GM19238 (cell line): ENCODE data around the gene TGFB2.

ENCODE experiments used
- DNase-seq: peaks from one replicate; pipeline ENCODE4 v3.0.0; 2011; ENCODE audit warnings: low spot score; ENCODE audit not compliant: insufficient read length

Gene TGFB2

DNA sequence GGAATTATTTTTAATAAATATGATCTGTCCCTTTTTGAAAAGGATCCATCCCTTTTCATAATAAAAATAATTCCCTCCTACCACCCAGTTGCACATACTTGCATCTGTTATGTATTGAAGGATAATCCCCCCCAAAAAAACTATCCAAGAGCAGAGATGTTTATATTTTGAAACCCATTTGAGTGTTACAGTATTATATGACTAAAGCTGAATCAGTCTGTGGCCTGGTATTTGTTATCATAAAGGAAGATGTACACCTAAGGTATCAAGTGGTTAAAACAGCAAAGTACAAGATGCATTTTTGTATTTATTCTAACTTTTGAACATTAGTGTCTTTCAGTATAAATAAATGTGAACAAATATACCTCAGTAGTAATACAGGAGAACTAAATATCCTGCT lies 12.7 kb upstream of the TGFB2 start:
- no peak for DNase-seq

DNA sequence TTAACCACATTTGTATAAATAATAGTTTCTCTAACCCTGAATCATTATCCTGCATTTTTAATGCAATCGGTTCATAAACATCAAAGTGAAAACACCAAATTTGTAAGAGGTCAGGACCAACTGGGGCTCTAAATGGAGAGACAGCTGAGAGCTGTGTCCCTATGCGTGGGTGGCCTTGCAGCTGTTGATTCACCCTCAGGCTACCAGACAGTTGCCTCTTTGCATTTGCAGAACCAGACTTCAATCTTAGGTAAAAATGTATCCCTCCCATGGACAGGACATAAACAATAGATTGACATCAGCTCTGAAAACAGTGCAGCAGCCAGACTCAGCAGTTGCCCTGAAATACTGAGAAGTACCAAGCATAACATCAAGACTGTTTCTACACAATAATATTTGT lies 8.8 kb upstream of the TGFB2 start:
- DNase-seq: no peak

DNA sequence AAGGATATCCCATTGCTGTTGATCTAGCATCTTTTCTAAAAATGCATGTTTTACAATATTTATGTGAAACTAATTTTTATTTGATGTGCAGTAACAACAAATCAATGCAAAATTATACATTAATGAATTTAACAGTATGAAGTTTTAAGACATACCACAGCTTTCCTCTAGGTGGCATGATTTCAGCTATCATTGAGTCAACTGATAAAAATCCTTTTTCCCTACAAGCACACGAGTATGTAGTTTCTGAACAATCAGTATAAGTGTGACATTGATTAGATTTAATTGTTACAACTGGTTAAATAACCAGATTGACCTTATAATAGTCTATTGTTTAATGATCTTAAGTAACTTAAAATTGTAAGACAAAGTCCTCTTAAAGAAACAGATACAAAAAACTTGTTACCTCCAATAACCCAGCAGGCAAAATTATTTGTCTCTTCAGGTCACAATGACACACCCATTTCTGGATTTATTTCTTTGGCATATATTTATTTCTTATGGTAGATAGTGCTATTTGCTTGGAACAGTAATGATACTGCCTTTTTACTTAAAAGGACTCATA lies 5.8 kb upstream of the TGFB2 start:
- DNase-seq: no peak

DNA sequence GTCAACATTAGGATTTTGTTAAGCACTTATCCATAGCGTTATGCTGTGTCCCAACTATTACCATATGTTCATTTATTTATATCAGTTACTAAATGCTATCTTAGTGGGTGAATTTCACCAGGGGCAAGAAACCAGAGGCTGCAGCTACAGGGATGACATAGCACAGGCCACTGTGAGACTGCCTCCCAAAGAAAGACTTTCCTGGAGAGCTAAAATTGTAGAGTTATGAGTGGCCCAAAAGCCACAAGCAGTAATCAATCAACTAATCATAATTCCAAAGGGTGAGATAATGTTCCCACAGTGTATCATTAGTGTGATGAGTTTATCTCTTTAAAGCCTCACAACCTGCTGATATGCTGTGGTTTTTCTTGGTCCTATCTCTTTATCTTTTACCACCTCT lies 3.8 kb upstream of the TGFB2 start:
- DNase-seq: no peak

DNA sequence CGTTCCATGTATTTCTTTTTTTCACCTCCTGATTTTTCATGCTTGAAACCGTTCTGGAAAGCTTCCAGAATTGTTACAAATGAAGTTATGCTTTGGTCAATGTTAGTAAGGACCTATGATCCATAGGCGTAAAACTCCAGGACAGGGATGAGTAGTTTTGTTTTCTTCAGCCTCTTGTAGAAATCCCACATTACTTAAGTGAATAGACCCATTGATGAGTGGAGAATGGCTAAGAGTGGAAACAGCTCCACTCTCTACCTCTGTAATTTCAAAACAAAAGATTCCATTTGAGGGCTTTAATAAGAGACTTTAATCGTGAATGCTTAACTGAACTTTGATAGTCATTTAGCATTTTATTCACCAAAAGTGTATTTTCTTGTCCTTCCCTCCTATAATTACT lies 3.0 kb upstream of the TGFB2 start:
- DNase-seq: no peak

DNA sequence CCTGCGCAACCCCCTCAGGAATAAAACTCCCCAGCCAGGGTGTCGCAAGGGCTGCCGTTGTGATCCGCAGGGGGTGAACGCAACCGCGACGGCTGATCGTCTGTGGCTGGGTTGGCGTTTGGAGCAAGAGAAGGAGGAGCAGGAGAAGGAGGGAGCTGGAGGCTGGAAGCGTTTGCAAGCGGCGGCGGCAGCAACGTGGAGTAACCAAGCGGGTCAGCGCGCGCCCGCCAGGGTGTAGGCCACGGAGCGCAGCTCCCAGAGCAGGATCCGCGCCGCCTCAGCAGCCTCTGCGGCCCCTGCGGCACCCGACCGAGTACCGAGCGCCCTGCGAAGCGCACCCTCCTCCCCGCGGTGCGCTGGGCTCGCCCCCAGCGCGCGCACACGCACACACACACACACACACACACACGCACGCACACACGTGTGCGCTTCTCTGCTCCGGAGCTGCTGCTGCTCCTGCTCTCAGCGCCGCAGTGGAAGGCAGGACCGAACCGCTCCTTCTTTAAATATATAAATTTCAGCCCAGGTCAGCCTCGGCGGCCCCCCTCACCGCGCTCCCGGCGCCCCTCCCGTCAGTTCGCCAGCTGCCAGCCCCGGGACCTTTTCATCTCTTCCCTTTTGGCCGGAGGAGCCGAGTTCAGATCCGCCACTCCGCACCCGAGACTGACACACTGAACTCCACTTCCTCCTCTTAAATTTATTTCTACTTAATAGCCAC lies 696 bp downstream of the TGFB2 start:
- peak; percentile 25 for DNase-seq

DNA sequence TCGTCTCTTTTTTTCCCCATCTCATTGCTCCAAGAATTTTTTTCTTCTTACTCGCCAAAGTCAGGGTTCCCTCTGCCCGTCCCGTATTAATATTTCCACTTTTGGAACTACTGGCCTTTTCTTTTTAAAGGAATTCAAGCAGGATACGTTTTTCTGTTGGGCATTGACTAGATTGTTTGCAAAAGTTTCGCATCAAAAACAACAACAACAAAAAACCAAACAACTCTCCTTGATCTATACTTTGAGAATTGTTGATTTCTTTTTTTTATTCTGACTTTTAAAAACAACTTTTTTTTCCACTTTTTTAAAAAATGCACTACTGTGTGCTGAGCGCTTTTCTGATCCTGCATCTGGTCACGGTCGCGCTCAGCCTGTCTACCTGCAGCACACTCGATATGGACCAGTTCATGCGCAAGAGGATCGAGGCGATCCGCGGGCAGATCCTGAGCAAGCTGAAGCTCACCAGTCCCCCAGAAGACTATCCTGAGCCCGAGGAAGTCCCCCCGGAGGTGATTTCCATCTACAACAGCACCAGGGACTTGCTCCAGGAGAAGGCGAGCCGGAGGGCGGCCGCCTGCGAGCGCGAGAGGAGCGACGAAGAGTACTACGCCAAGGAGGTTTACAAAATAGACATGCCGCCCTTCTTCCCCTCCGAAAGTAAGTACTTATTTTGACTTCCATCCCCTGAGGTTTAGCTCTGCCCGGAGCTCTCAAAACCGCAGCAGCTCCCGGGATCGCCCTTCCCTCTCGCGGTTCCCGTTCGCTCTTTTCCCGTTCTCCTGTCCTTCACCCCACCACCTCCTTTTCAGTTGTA lies 1.5 kb downstream of the TGFB2 start:
- DNase-seq: no peak

DNA sequence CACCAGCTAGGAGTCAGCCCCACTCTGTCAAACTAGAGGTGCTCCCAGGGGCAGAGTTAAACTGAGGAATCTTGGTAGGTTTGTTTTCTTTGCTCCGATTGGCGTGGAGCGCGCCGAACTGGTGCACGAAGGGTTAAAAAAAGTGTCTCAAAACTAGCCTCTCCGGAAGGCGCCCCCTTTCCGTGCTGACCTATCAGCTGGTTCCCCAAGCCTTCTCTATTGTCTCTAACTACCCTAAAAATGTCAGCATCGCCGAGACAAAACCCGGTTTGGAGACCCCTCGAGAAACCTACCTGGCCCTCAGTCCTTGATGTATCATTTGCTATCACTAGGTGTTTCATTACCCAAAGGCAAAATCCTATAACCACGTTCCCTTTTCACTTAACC lies 2.2 kb downstream of the TGFB2 start:
- DNase-seq: no peak

DNA sequence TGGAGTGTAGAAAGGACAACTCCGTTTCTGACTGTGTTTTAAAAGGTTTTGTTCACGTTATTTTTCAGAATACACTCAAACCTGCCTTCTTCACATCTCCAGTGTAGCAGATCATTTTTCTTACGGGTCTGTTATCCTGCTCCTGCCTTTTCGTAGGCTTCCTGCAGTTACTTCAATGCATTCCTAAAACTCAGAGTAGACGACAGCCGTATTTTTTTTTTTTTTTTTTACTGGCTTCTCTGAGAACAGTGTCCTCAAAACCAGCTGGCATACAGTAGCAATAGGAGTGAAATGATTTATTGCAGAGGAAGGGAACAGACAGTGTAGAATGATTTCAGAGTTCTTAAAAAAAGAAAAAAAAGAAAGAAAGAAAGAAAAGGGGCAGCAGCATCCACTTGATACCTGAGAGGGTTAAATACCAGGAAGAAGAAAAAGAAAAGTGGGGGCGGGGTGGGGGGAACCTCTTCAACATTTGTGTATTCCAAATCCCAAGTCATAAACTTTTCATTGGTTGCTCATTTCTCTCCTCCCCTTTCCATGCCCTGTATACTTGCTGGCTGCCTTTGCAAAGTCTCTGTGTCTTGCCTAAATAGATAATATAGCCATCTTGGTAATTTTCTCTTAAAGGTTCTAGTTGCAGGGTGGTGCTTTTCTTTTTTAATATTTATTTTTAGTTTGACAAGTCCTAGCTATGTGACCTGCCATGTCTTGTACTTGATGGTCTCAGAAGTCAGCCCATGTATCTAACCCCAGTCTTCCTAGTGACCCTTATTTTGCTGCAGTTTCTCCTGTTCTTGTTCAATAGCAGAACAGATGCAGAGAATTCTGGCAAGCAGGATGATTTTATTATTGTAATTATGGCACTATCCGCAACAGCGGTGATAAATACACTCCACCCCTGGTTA lies 2.8 kb downstream of the TGFB2 start:
- DNase-seq: no peak

DNA sequence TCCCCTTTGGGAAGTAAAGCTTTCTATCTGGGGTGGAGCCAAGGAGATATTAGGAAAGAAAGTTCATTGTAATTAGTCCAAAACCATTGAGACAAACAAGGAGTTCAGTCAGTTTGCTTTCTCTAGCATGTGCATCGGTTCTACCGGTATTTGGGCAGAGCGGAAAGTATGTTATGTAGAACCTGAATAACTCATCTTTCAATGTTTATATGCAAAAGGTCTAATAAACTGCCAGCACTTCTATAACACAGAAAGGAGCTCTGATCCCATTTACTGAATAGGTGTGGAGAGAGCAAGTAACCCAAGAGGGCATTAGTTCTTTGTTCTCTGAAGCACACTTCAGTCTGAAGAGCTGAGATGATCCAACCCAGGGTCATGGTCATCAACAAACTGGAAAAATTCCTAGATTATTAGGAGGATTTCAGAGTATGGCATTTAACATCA lies 3.5 kb downstream of the TGFB2 start:
- DNase-seq: no peak

DNA sequence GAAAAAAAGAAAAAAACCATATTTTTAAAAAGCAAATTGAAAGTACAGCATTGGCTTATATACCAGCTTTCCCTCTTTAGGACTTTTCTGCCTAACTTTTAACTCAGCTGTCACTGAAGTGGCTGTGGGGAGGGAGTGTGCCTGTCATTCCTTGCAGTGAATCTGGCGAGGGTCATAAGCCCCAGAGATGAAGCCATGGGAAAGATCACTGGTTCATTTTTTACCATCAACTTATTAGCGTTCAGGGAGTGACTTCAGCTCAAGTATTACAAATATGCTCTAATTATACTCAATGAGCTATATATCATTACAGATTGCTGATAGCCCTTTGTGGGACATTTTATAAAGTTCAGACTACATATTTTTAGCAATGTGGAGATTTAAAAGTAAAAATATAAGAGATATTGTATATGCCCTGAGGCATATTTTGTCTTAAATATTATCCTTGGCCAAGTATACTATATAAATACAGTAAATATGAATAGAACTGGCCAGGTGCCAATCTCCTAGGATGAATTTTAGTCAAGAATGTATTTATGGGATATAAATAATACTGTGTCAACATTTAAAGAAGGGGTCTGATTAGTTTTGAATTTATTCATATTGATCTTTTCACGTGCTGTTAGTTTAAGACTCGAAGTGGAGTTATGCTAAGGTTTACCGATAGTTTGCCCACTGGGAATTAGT lies 4.4 kb downstream of the TGFB2 start:
- DNase-seq: no peak

DNA sequence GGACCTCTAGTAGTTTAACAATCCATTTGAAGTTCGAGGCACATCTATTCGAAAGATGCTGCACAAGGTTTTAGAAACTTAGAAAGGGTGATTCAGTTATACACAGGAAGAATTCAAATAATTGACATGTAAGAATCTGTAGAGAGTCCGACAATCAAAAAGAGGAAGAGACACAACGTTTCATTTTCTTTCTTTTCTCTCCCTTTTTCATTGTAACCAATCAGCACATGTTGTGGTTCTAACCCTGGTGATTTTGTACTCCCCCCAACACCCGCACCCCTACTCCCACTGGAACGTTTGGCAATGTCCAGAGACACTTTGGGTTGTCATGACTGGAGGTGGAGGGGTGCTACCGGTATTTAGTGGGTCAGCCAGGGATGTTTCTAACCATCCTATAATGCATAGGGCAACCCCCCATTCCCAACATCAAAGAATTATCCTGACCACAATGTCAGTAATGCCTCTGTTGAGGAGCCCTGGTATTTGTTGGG lies 4.9 kb downstream of the TGFB2 start:
- DNase-seq: no peak

DNA sequence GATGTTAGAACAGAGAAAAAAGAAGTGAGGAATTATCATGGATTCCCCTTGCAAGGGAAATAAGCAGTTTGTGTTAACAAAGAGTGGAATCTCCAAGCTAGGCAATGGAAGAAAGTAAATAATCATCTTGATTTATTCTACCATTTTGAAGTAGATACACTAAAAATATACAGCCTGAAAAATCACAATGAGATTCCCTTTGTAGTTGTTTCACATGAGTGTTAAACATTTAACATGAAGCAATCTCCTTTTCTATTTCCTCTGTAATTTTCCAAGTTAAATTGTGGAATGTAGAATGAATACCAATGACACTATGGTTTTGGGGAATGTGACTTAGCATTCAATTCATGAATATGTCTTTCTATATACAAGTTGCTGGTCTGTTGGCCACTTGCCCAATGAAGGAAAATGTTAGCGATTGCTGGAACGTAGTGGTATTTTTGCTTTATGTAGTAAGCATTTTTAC lies 5.7 kb downstream of the TGFB2 start:
- DNase-seq: no peak

DNA sequence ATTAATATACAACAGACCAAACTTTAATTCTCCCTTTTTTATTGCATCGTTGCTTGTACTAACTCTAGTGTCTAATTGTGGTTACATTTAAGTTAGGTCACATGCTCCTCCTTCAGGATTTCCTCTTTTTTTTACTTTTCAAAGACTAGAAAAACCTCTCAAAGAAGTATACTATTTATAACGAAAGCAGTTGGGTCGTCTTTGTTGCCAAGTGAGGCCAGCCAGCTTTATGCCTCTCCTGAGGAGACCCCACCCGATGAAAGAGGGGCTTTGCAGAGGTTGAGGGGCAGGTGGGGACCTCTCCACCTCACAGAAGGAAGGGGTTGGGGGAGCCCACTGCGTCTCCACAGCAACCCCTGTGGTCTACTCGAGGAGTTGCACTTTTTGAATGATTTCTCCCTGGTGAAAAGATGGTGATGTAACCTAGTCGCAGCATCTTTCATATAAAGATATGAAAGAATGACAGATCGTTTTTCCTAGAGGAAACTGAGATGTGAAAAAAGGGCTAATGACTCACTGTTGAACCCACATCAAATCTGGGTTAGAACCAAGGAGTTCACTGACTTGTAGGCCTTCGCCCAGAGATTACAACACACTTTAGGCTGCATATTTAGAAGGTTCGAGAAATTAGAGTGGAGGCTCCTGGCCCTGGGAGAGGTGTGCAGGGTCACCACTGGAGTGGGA lies 6.4 kb downstream of the TGFB2 start:
- DNase-seq: peak; percentile 19

DNA sequence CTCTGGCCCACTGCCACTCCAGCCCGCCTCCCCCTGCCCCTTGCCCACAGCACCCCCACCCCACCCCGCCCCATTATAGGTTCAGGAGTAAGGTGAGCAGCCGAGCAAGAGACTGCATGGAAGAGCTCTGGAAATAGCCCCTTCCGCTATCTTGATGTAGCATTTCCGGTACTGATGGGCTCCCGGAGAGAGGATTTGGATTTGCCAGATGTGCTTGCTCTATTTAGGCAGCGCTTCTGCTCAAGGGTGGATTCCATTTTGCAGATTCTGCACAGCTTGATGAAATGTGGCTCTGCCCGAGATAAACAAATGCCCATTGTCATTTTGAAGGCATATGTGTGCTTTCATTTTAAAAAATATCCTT lies 6.9 kb downstream of the TGFB2 start:
- DNase-seq: no peak

DNA sequence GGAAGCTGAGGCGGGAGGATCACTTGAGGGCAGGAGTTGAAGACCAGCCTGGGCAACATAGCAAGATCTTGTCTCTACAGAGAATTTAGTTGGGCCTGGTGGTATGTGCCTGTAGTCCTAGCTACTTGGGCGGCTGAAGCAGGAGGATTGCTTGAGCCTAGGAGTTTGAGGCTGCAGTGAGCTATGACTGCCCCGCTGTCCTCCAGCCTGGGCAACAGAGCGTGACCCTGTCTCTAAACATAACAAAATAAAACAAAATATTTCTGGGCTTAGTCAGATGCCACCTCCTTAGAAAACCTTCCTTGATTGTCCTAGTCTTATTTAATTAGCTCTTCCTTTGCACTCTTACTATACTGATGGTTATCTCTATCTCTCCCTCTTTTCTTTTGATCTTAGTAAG lies 8.5 kb downstream of the TGFB2 start:
- DNase-seq: no peak

DNA sequence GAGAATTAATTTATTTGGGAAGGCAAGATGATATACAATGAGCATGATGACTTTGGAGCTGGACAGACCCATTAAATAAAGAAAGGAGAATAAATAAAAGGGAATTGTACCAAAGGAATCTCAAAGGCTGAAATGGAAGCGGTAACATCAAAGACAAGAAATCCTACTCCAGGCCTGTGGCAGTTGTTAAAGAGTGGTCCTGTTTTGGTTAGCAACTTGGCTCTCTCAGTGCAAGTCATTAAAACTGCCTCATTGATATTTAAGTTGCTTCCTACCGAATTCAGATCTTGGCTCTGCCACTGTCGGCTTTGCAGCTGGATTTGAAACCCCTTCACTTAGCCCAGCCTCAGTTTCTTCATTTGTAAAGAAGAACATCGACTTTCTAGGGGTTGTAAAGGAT lies 10.1 kb downstream of the TGFB2 start:
- no peak for DNase-seq

DNA sequence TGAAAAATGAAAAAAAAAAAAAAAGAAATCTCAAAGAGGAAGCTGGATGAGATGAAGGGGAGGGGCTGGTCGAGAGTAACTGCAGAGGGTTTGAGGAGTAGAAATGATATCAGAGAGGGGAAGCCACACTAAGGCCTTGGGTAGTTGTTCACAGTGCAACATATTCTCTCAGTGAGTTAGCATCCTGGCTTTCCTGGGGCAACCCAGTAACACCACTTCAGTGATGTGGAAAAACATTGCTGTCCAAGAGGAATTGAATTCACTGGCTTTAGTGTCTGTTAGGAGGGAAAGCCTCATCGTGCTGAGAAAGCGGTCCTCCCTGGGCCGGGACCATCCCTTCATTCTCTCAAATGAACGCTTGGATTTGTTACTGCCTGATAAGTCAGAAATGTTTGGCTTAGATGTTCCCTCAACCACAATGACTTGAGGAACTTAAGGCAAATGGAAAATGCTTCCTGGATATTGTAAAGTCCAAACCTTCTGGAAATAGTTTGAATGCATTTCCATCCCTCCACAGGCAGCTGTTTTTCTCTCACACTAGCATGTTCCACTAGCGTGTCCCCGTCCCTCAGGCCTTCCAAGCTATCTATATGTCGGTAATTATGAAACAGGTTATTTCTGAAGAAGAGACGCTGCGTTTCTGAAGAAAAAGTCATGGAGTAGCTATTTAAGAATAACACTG lies 12.2 kb downstream of the TGFB2 start:
- no peak for DNase-seq

DNA sequence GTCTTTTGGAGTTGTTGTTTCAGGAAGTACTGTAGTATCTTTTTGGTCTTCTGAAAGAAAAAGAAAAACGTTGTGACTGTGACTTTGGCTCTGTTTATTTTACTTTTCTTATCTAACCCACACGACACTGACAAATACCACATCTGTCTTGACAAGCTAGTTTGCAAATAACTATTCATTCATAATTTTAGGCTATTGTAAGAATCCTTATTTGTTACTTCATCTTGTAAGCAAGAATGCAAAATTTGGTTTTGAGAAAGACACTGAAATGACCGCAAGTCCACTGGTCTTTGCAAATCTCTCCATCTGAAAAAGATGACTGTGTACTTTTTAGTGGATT lies 12.7 kb downstream of the TGFB2 start:
- DNase-seq: no peak
